RPMI8226 (cell line): ENCODE results near the gene PDLIM5.
"Not testable (repeated sequence)": the region's sequence is repeated elsewhere in the genome, so short reads cannot be mapped to it uniquely, and the experiment has no call there.

Source experiments
- DNase-seq: peaks from one replicate; pipeline ENCODE4 v3.0.0-alpha.2; 2015

The PDLIM5 gene

GRCh38 chr4:94504545-94504944 lies 52.8 kb downstream of the PDLIM5 start:
- no peak for DNase-seq

GRCh38 chr4:94506822-94507221 lies 55.1 kb downstream of the PDLIM5 start:
- DNase-seq: no peak

GRCh38 chr4:94507281-94507680 lies 55.5 kb downstream of the PDLIM5 start:
- DNase-seq: no peak

- no peak for DNase-seq
Observed at GRCh38 chr4:94507708-94508107, 56.0 kb downstream of the PDLIM5 start.

GRCh38 chr4:94508296-94508695 lies 56.6 kb downstream of the PDLIM5 start:
- no peak for DNase-seq

GRCh38 chr4:94508806-94509205 lies 57.1 kb downstream of the PDLIM5 start:
- no peak for DNase-seq

- DNase-seq: no peak
Observed at GRCh38 chr4:94511591-94511990, 59.8 kb downstream of the PDLIM5 start.

GRCh38 chr4:94513532-94513931 lies 61.8 kb downstream of the PDLIM5 start:
- DNase-seq: not testable (repeated sequence)

- DNase-seq: no peak
Observed at GRCh38 chr4:94515365-94515764, 63.6 kb downstream of the PDLIM5 start.

GRCh38 chr4:94516067-94516466 lies 64.3 kb downstream of the PDLIM5 start:
- DNase-seq: no peak

- no peak for DNase-seq
Observed at GRCh38 chr4:94516999-94517398, 65.3 kb downstream of the PDLIM5 start.

- no peak for DNase-seq
Observed at GRCh38 chr4:94517492-94517891, 65.8 kb downstream of the PDLIM5 start.

- DNase-seq: no peak
Observed at GRCh38 chr4:94519019-94519418, 67.3 kb downstream of the PDLIM5 start.

- no peak for DNase-seq
Observed at GRCh38 chr4:94519925-94520789, 68.4 kb downstream of the PDLIM5 start.

GRCh38 chr4:94523033-94523580 lies 71.4 kb downstream of the PDLIM5 start:
- DNase-seq: no peak

GRCh38 chr4:94523617-94524016 lies 71.9 kb downstream of the PDLIM5 start:
- DNase-seq: no peak

GRCh38 chr4:94525993-94526728 lies 74.4 kb downstream of the PDLIM5 start:
- no peak for DNase-seq

GRCh38 chr4:94527556-94528233 lies 76.0 kb downstream of the PDLIM5 start:
- DNase-seq: no peak

GRCh38 chr4:94528792-94529451 lies 77.2 kb downstream of the PDLIM5 start:
- DNase-seq: no peak

GRCh38 chr4:94530073-94530472 lies 78.3 kb downstream of the PDLIM5 start:
- DNase-seq: no peak

GRCh38 chr4:94531991-94532789 lies 80.4 kb downstream of the PDLIM5 start:
- no peak for DNase-seq
